K562 (cell line): ENCODE results near the gene TTC22. TPM values are rescaled to one million over a fixed set of nuclear protein-coding genes. Genes with fewer than 3 reads are reported as not detected.

Source experiments
- ATAC-seq: fragments of 200-7000 bp; cut with Tn5 transposase; 3 replicates; pipeline ENCODE4 v1.9.1; 2020; ENCODE audit warnings: moderate library complexity
- BruUV-seq: library from RNA; stranded (reverse); fragments of 400-500 nt; replicated peaks from 2 replicates; lab custom pipeline; 2021; lab: Mats Ljungman, UMichigan
- CTCF ChIA-PET: fragments of 300-600 bp; formaldehyde crosslinking; extraction: SDS; loops from one replicate; lab custom pipeline; 2021; ENCODE audit warnings: low intra/inter-chr PET ratio; lab: Yijun Ruan, JAX
- POLR2A ChIA-PET: fragments of 300-600, 350-650 bp; sonication (Branson Sonifier 250); formaldehyde crosslinking; extraction: SDS; loops from one replicate; lab custom pipeline; 2021; ENCODE audit warnings: antibody characterized with exemption, inconsistent platforms; lab: Yijun Ruan, JAX
- DNase-seq, 4 experiments: peaks; one replicate each; pipeline versions ENCODE4 v3.0.0 to v3.0.0-alpha.2; 2011 to 2018; ENCODE audit warnings: low spot score in 3 of 4, mixed read lengths in 3 of 4; ENCODE audit errors: extremely low read depth in 1 of 4
- FAIRE-seq: peaks from 2 replicates; lab custom pipeline; 2011; peaks lifted over from hg19 to GRCh38; lab: Jason Lieb, UNC
- H2AFZ ChIP-seq: 2 replicates; pipeline ENCODE4 v1.6.0; 2011; ENCODE audit warnings: low read depth, low read length, control low read depth, inconsistent platforms
- H3K27ac ChIP-seq: fragments of 200-600 bp; 3 replicates; pipeline ENCODE4 v1.8.0; 2011; ENCODE audit warnings: low read depth, mild to moderate bottlenecking, control low read depth, inconsistent platforms, low read length, moderate library complexity, mixed read lengths; ENCODE audit errors: extremely low read depth
- H3K27me3 ChIP-seq, 2 experiments: fragments of 300-600 bp in 1 of 2; 2 replicates in 1 of 2; 3 replicates in 1 of 2; pipeline versions ENCODE4 v1.6.0 to v1.8.0; 2011; ENCODE audit warnings: inconsistent platforms in 2 of 2, low read length in 2 of 2, mild to moderate bottlenecking in 1 of 2, mixed read lengths in 1 of 2, moderate library complexity in 1 of 2; ENCODE audit not compliant: control insufficient read depth in 2 of 2, insufficient read depth in 2 of 2
- H3K36me3 ChIP-seq: fragments of 300-600 bp; 3 replicates; pipeline ENCODE4 v1.8.0; 2011; ENCODE audit warnings: mild to moderate bottlenecking, low read length, inconsistent platforms; ENCODE audit not compliant: control insufficient read depth, insufficient read depth
- H3K4me1 ChIP-seq, 2 experiments: fragments of 200-600 bp in 1 of 2; replicated peaks in 1 of 2; 2 replicates in 1 of 2; 3 replicates in 1 of 2; pipeline versions ENCODE4 v1.5.1 to v1.8.0; 2011; ENCODE audit warnings: inconsistent platforms in 2 of 2, low read length in 2 of 2, mild to moderate bottlenecking in 1 of 2, mixed read lengths in 1 of 2, moderate library complexity in 1 of 2; ENCODE audit not compliant: control insufficient read depth in 2 of 2, insufficient read depth in 2 of 2
- H3K4me2 ChIP-seq: 2 replicates; pipeline ENCODE4 v1.6.1; 2011; ENCODE audit warnings: low read length, control low read depth, inconsistent platforms, mixed read lengths; ENCODE audit not compliant: insufficient read depth
- H3K4me3 ChIP-seq: fragments of 200-600 bp; sonication (generic), shearing (Covaris generic); 2 replicates; pipeline ENCODE4 v1.5.1; 2016; ENCODE audit warnings: control low read depth, inconsistent platforms
- H3K79me2 ChIP-seq: fragments of 200-600 bp; 3 replicates; pipeline ENCODE4 v1.8.0; 2011; ENCODE audit warnings: low read length, inconsistent platforms; ENCODE audit not compliant: control insufficient read depth, insufficient read depth
- H3K9ac ChIP-seq, 2 experiments: 2 replicates each; pipeline versions ENCODE4 v1.6.0 to v1.6.1; 2011; ENCODE audit warnings: low read depth in 2 of 2, low read length in 2 of 2, control low read depth in 1 of 2, inconsistent platforms in 1 of 2, mild to moderate bottlenecking in 1 of 2, mixed read lengths in 1 of 2; ENCODE audit not compliant: insufficient read depth in 1 of 2
- H3K9me1 ChIP-seq: one replicate; pipeline ENCODE4 v1.6.0; 2011; ENCODE audit warnings: inconsistent platforms, mild to moderate bottlenecking, low read length, moderate library complexity; ENCODE audit not compliant: control insufficient read depth, insufficient read depth
- H3K9me3 ChIP-seq: replicated peaks from 2 replicates; pipeline ENCODE4 v1.5.1; 2011; ENCODE audit warnings: low read depth, low read length, inconsistent platforms; ENCODE audit not compliant: control insufficient read depth, insufficient read depth
- H4K20me1 ChIP-seq: replicated peaks from 2 replicates; pipeline ENCODE4 v1.6.1; 2011; ENCODE audit warnings: low read length, inconsistent platforms, mixed read lengths; ENCODE audit not compliant: control insufficient read depth, insufficient read depth
- GTF3C2 ChIP-seq: IDR thresholded peaks from 3 replicates; pipeline ENCODE4 v1.6.1; 2011; ENCODE audit warnings: borderline replicate concordance, mild to moderate bottlenecking, moderate library complexity; ENCODE audit not compliant: insufficient read length; ENCODE audit errors: extremely low read depth
- IRF1 ChIP-seq: sonication (generic); formaldehyde crosslinking; IDR thresholded peaks from 2 replicates; pipeline ENCODE4 v1.8.0; 2022; ENCODE audit warnings: missing genetic modification reagents, mild to moderate bottlenecking, borderline replicate concordance
- IRF2 ChIP-seq: sonication (generic); formaldehyde crosslinking; IDR thresholded peaks from 2 replicates; pipeline ENCODE4 v1.8.1; 2022; ENCODE audit warnings: mild to moderate bottlenecking, missing genetic modification reagents
- MCM2 ChIP-seq: fragments of 450-650 bp; IDR thresholded peaks from 2 replicates; pipeline ENCODE4 v1.6.1; 2017; ENCODE audit warnings: low read depth, mild to moderate bottlenecking
- SOX6 ChIP-seq: fragments of 450-650 bp; IDR thresholded peaks from 2 replicates; pipeline ENCODE4 v1.6.1; 2014; ENCODE audit warnings: mild to moderate bottlenecking
- SRSF9 ChIP-seq: fragments of 200-400 bp; formaldehyde crosslinking; IDR thresholded peaks from 2 replicates; pipeline ENCODE4 v1.6.1; 2017; ENCODE audit warnings: low read depth, low read length, borderline replicate concordance
- THAP12 ChIP-seq: fragments of 250-450 bp; sonication (Bioruptor Pico); IDR thresholded peaks from 2 replicates; pipeline ENCODE4 v1.9.0; 2021; ENCODE audit warnings: mild to moderate bottlenecking, inconsistent platforms
- USF2 ChIP-seq: sonication (generic); formaldehyde crosslinking; IDR thresholded peaks from 2 replicates; pipeline ENCODE4 v1.5.0; 2020; ENCODE audit warnings: missing genetic modification reagents
- ZNF561 ChIP-seq: fragments of 450-650 bp; formaldehyde crosslinking; conservative IDR thresholded peaks from 2 replicates; pipeline ENCODE4 v1.4.0; 2020; ENCODE audit warnings: mild to moderate bottlenecking, moderate library complexity
- WGBS: fragments of 100-300 bp; shearing (Covaris generic); methylation state at CpG from one replicate; pipeline ENCODE4 v1.1.6; 2016; ENCODE audit warnings: low coverage, mixed read lengths; ENCODE audit not compliant: insufficient coverage; ENCODE audit errors: missing lambda C conversion rate; 5-methylcytosine and 5-hydroxymethylcytosine counted together
- in situ Hi-C: fragments of 300-500 bp; cut with MboI; formaldehyde crosslinking; loops from 4 replicates; pipeline ENCODE4 v1.15.0; 2018; ENCODE audit warnings: inconsistent platforms, mixed read lengths
- intact Hi-C: fragments of 100-400 bp; cut with micrococcal nuclease; formaldehyde crosslinking; loops from 2 replicates; pipeline ENCODE4 v1.14.2; 2022
- polyA plus RNA-seq, 8 experiments: library from polyadenylated mRNA; depleted of rRNA in 4 of 8; stranded (reverse) in 5 of 8; unstranded in 3 of 8; fragments of >200 nt; fragmentation: Nextera tagmentation in 2 of 8; fragmentation: Illumina TruSeq in 1 of 8; extraction: Ambion mirVana in 2 of 8; extraction: Trizol in 1 of 8; gene quantifications; 2 replicates each; pipeline versions ENCODE4 v1.2.1 to v1.2.3, GENCODE V29; 2011 to 2014; ENCODE audit warnings: inconsistent platforms in 1 of 8, missing spikeins in 1 of 8
- total RNA-seq, 7 experiments: library from RNA; depleted of rRNA in 6 of 7; stranded (reverse); fragments of >200 nt in 6 of 7; fragmentation: Illumina TruSeq in 2 of 7; extraction: Trizol in 2 of 7; gene quantifications; 2 replicates each; pipeline versions ENCODE4 v1.2.1 to v1.2.3, GENCODE V29; 2011 to 2021; ENCODE audit warnings: low replicate concordance in 1 of 7

The TTC22 gene
- total and polyA plus RNA-seq, 9 of the 15 experiments (the other 6 are each of a cell fraction or from before 2014, with no cell fraction given) = 0.07 TPM; not detected in 8

- peaks cover 0 to 2% of the 10 kb centered on the region in 2 experiments; a peak in 1 of 5 replicates for H3K4me1 ChIP-seq
- CTCF ChIA-PET = interaction anchor here (0.7 to 3.0 kb wide), 5 partner anchors 135 to 1095 kb away, joined by 3 to 25 read pairs (median 4); no protein-coding TSS in a partner anchor
- FAIRE-seq (no peak), DNase-seq (no peak), ATAC-seq (no peak)
- no peak overlapping the region for H3K4me2 ChIP-seq
- H4K20me1 ChIP-seq = peaks cover 9% of the 10 kb centered on the region; the same call in 1 of the 2 replicates
- no peaks in the 10 kb centered on the region for H3K9me3 ChIP-seq
- no TSS peak for BruUV-seq
- 7% methylated on average over 5 of the region's 5 CpGs for WGBS
- no peak overlapping the region for H3K4me3 ChIP-seq
- no peaks in the 10 kb centered on the region for H3K9me1 ChIP-seq
- TF ChIP-seq USF2 (CRISPR knock-in tag) (no peak), SRSF9 (no peak), GTF3C2 (no peak), ZNF561 (CRISPR knock-in tag) (no peak), IRF2 (CRISPR knock-in tag) (no peak), THAP12 (CRISPR knock-in tag) (no peak), SOX6 (no peak), MCM2 (no peak), IRF1 (CRISPR knock-in tag) (no peak)
- in situ Hi-C loops (no loop called here), intact Hi-C loops (loop anchor here (2.0 kb wide), 2 partner anchors 138 to 950 kb away; no protein-coding TSS in a partner anchor)
- no peaks in the 10 kb centered on the region for H3K36me3 ChIP-seq
- H2AFZ ChIP-seq = no peak overlapping the region
- no peak overlapping the region for H3K27ac ChIP-seq
- no peak overlapping the region for H3K9ac ChIP-seq
- peaks cover 24 to 61% of the 10 kb centered on the region in 2 experiments for H3K27me3 ChIP-seq
- POLR2A ChIA-PET = no interaction called here
- H3K79me2 ChIP-seq = no peaks in the 10 kb centered on the region
Observed at GRCh38 chr1:54811066-54811465, 9.9 kb upstream of the TTC22 start.
